NCI-H1930 (cell line): ENCODE data around the gene IGFBP4.
A peak's percentile ranks its signal among the peaks of the same experiment; 100 is the strongest.

Experiments
- DNase-seq, 2 experiments: peaks; one replicate each; lab custom pipeline; 2025; lab: John Stamatoyannopoulos, UW

Gene IGFBP4

GRCh38 chr17:40490289-40490853, 47.1 kb downstream of the IGFBP4 start:
- DNase-seq: no peak

GRCh38 chr17:40490982-40491381, 47.7 kb downstream of the IGFBP4 start:
- DNase-seq: no peak

- DNase-seq: no peak
Measured at GRCh38 chr17:40491486-40491885, 48.2 kb downstream of the IGFBP4 start.

DNA sequence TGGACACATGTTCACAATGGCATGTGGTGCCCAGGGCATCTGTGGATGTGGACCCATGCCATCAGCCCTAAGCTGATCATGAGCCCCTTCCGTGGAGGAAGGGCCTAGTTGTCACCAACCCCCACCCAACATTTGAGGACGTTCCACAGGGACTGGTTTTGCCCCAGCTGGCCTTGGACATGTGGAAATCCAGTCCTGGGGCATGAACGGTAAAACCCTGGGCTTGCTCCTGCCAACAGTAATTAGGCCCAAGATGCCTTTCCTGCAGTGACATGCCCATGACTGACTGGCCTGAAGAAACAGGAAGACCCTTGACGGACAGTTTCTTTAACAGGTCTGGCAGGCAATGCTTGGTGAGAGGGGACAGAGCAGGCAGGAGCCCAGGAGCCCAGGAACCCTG, 50.4 kb downstream of the IGFBP4 start:
- DNase-seq: no peak

DNA sequence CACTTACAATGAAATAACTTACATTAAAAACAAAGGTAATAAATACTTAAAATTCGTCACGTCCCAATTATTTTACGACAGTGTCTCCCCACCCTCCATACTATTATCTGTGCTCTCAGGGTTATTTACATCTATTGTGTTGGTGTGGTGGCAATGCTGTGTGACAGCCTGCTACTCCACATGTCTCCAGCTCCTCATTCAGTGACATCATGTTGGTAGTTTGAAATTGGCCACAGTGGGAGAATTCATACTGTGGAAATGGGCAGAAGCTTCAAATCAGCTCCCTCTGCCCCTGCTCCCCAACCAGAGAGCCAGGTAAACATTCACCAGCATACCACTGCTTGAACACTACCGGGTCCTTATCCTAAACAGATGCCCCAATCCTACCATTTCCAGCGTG, 51.9 kb downstream of the IGFBP4 start:
- no peak for DNase-seq

DNA sequence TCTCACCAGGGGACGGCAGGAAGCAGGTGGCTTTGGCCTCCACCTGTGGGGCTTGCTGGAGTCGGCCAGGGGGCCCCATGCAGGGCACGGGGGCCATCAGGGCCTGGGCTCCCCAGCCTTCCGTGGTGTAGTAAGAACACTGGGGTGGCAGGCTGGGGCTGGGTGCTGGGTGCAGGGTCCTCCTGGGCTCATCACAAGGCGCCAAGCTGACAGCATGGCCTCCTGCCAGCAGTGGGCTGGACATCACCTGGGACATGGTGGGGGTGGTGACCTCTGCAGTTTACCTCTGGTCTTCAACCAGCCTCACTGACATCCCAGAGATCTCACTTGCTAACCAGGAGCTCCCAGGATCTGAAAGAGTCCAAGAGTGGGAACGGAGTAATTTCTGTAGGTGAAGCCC, 52.9 kb downstream of the IGFBP4 start:
- DNase-seq: no peak

- no peak for DNase-seq
Measured at GRCh38 chr17:40496634-40497420, 53.6 kb downstream of the IGFBP4 start.

GRCh38 chr17:40497695-40498094, 54.4 kb downstream of the IGFBP4 start:
- no peak for DNase-seq

- DNase-seq: no peak
Measured at GRCh38 chr17:40498281-40499084, 55.2 kb downstream of the IGFBP4 start.

GRCh38 chr17:40499551-40500189, 56.4 kb downstream of the IGFBP4 start:
- peak in 1 of 2 experiments; percentile 15 for DNase-seq

GRCh38 chr17:40500190-40500589, 56.9 kb downstream of the IGFBP4 start:
- DNase-seq: no peak

DNA sequence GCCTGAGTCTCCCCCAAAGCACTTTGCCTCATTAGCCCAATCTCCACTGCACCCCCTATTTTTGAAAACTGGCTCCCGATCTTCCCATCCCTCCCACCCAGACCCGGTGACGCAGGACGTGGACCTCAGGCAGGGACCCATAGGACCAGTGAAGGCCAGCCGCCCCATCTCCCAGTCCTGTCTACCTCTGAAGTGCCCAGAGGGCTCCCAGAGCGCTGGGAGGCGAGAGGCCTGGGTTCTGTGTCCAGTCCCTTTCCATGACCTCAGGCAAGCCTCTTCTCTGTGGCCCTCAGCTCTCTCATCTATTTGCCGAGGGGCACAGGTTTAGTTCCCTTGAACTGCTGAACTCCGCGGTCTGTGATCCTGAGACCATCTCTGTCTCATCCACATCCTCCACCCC, 57.5 kb downstream of the IGFBP4 start:
- DNase-seq: no peak

GRCh38 chr17:40501499-40501911, 58.3 kb downstream of the IGFBP4 start, which contains the start of gene TNS4:
Gene TNS4, minus strand, starts transcription at chr17:40501623. Its CDS starts 5,198 bp downstream, at chr17:40496425.
- no peak for DNase-seq

- DNase-seq: no peak
Measured at GRCh38 chr17:40502716-40503115, 59.5 kb downstream of the IGFBP4 start.

DNA sequence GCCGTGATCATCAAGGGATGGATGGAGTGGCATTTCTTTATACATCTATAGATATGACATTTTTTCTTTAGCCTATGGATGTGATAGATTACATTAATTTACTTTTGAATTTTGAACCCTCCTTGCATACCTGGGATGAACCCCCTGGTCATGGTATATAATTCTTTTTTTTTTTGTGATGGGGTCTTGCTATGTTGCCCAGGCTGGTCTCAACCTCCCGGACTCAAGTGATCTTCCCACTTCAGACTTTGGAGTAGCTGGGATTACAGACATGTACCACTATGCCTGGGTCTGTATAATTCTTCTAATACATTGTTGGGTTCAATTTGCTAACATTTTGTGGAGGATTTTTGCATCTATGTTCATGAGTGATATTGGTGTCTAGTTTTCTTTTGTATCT, 59.9 kb downstream of the IGFBP4 start:
- no peak for DNase-seq

DNA sequence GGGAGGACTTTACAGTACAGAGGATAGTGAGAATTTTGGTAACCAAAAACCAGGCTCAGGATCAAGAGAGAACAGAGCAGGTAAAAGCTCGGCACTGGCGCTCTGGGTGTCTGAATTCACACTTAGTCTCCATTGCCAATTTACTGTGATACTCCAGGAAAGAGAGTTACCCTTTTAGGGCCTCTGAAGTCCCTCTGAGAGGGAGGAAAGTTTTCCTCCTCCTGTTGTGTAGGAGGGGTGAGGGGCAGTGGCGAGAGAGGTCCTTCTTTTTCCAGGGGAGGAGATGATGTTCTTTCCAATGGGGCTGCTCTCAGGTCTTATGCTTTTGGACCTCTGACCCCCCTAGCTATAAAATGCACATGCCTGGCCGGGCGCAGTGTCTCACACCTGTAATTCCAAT, 63.5 kb downstream of the IGFBP4 start:
- no peak for DNase-seq
